PC-3 (cell line): ENCODE results near the gene CAPN10. TPM values are rescaled to one million over a fixed set of nuclear protein-coding genes. Genes with fewer than 3 reads are reported as not detected.

ENCODE experiments used
- ATAC-seq: fragments of 200-7000 bp; cut with Tn5 transposase; 2 replicates; pipeline ENCODE4 v1.9.1; 2020; ENCODE audit warnings: mild to moderate bottlenecking, moderate library complexity
- BruUV-seq: library from RNA; stranded (reverse); fragments of 400-500 nt; replicated peaks from 2 replicates; lab custom pipeline; 2021; lab: Mats Ljungman, UMichigan
- CTCF ChIA-PET: fragments of 300-600 bp; sonication (Branson Sonifier 250); formaldehyde crosslinking; loops from one replicate; lab custom pipeline; 2022; ENCODE audit warnings: antibody characterized with exemption; lab: Charles Lee
- POLR2A ChIA-PET: fragments of 300-600 bp; sonication (Branson Sonifier 250); formaldehyde crosslinking; loops from one replicate; lab custom pipeline; 2022; ENCODE audit warnings: antibody characterized with exemption; ENCODE audit not compliant: unreplicated experiment; lab: Charles Lee
- DNase-seq: peaks from one replicate; pipeline ENCODE4 v3.0.0-alpha.2; 2015
- H2AFZ ChIP-seq: fragments of 300-600 bp; sonication (generic); 2 replicates; pipeline ENCODE4 v1.6.0; 2016; ENCODE audit warnings: antibody characterized with exemption, low read length
- H3F3A ChIP-seq: fragments of 300-600 bp; sonication (generic); one replicate; pipeline ENCODE4 v1.6.0; 2017; ENCODE audit warnings: antibody characterized with exemption, low read length, control low read depth, mild to moderate bottlenecking; ENCODE audit not compliant: unreplicated experiment
- H3K27ac ChIP-seq: fragments of 300-600 bp; sonication (generic); 2 replicates; pipeline ENCODE4 v1.5.1; 2016; ENCODE audit warnings: mild to moderate bottlenecking, low read length
- H3K27me3 ChIP-seq: fragments of 300-600 bp; sonication (generic); 2 replicates; pipeline ENCODE4 v1.6.1; 2016; ENCODE audit warnings: low read length, mixed read lengths
- H3K36me3 ChIP-seq: fragments of 300-600 bp; sonication (generic); 2 replicates; pipeline ENCODE4 v1.6.1; 2016; ENCODE audit warnings: low read depth, mixed run types, low read length, mixed read lengths
- H3K4me1 ChIP-seq: fragments of 300-600 bp; sonication (generic); 2 replicates; pipeline ENCODE4 v1.5.1; 2016; ENCODE audit warnings: low read length; ENCODE audit not compliant: insufficient read depth
- H3K4me2 ChIP-seq: fragments of 300-600 bp; sonication (generic); 2 replicates; pipeline ENCODE4 v1.6.0; 2016; ENCODE audit warnings: low read length
- H3K4me3 ChIP-seq: fragments of 300-600 bp; sonication (generic); 2 replicates; pipeline ENCODE4 v1.5.1; 2016; ENCODE audit warnings: mild to moderate bottlenecking, low read length, mixed read lengths
- H3K79me2 ChIP-seq: fragments of 300-600 bp; sonication (generic); 2 replicates; pipeline ENCODE4 v1.6.1; 2017; ENCODE audit warnings: low read length, mixed read lengths
- H3K9ac ChIP-seq: fragments of 300-600 bp; sonication (generic); 2 replicates; pipeline ENCODE4 v1.6.0; 2016; ENCODE audit warnings: mild to moderate bottlenecking, low read length
- H3K9me2 ChIP-seq: fragments of 300-600 bp; sonication (generic); replicated peaks from 2 replicates; pipeline ENCODE4 v1.6.1; 2016; ENCODE audit warnings: mixed run types, low read length, mixed read lengths
- H3K9me3 ChIP-seq: fragments of 300-600 bp; sonication (generic); 2 replicates; pipeline ENCODE4 v1.6.1; 2016; ENCODE audit warnings: low read length, mixed read lengths
- H4K20me1 ChIP-seq: fragments of 300-600 bp; sonication (generic); 2 replicates; pipeline ENCODE4 v1.6.1; 2016; ENCODE audit warnings: low read length, mixed read lengths
- EZH2 ChIP-seq: fragments of 300-600 bp; sonication (generic); IDR thresholded peaks from one replicate; pipeline ENCODE4 v1.6.1; 2017; ENCODE audit warnings: antibody characterized with exemption, mild to moderate bottlenecking, low read length; ENCODE audit not compliant: unreplicated experiment
- EZH2phosphoT487 ChIP-seq: fragments of 300-600 bp; sonication (generic); IDR thresholded peaks from 2 replicates; pipeline ENCODE4 v1.6.1; 2018; ENCODE audit warnings: mild to moderate bottlenecking, antibody characterized with exemption, low read length, borderline replicate concordance
- intact Hi-C: fragments of 100-400 bp; cut with micrococcal nuclease; formaldehyde crosslinking; loops from 2 replicates; pipeline ENCODE4 v1.9.0; 2023
- total RNA-seq: library from RNA; depleted of rRNA; stranded (reverse); fragments of >200 nt; gene quantifications from 2 replicates; pipeline ENCODE4 v1.2.3, GENCODE V29; 2014
- TF ChIP-seq, protein P1 (sequence below): fragments of 300-600 bp; sonication (generic); conservative IDR thresholded peaks from 2 replicates; pipeline ENCODE4 v1.5.1; 2017; ENCODE audit warnings: antibody characterized with exemption, low read depth, mild to moderate bottlenecking, low read length

The CAPN10 gene
- total RNA-seq, 1 experiment from 2014 or later = 32.2 TPM

DNA sequence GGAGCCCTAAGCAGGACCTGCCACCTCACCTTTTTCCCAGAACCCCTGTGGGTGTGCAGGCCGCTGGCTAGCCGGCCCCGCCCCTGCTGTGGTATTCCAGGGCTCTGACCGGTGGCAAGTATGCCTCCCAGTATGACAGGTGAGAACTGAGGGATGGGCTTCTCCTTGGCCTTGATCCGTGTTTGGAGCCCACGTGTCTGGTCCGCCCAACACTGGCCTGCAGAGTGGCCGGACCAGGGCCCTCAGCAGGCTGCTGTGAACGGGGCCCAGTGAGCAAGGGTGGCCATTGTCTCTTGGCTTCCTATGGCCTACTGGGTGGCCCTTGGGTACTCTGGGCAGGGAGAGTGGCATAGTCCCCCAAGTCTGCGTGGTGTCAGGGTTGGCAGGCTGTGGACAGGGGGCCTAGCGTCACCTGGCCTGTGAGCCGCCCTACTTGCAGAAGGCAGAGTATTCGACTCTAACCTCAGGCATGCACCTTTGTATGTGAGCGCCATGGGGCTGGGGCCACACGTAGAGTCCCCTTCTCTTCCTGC, 16.5 kb upstream of the CAPN10 start:
- no peaks in the 10 kb centered on the region for H3K27me3 ChIP-seq
- H3K4me1 ChIP-seq = peaks cover 37% of the 10 kb centered on the region
- no TSS peak for BruUV-seq
- POLR2A ChIA-PET = no interaction called here
- ATAC-seq = no peak
- intact Hi-C loops = no loop called here
- no peak overlapping the region for H2AFZ ChIP-seq
- CTCF ChIA-PET = no interaction called here
- no peaks in the 10 kb centered on the region for H3K36me3 ChIP-seq
- no peaks in the 10 kb centered on the region for H3K9me3 ChIP-seq
- H3K9me2 ChIP-seq = no peaks in the 10 kb centered on the region
- H3K4me3 ChIP-seq = peak overlapping the region; percentile 78
- H4K20me1 ChIP-seq = no peaks in the 10 kb centered on the region
- no peak overlapping the region for H3K27ac ChIP-seq
- H3F3A ChIP-seq = no peaks in the 10 kb centered on the region
- DNase-seq = no peak
- peaks cover 26% of the 10 kb centered on the region for H3K79me2 ChIP-seq
- TF ChIP-seq EZH2 = no peak
- TF ChIP-seq EZH2phosphoT487 = no peak
- TF ChIP-seq, protein P1, sequence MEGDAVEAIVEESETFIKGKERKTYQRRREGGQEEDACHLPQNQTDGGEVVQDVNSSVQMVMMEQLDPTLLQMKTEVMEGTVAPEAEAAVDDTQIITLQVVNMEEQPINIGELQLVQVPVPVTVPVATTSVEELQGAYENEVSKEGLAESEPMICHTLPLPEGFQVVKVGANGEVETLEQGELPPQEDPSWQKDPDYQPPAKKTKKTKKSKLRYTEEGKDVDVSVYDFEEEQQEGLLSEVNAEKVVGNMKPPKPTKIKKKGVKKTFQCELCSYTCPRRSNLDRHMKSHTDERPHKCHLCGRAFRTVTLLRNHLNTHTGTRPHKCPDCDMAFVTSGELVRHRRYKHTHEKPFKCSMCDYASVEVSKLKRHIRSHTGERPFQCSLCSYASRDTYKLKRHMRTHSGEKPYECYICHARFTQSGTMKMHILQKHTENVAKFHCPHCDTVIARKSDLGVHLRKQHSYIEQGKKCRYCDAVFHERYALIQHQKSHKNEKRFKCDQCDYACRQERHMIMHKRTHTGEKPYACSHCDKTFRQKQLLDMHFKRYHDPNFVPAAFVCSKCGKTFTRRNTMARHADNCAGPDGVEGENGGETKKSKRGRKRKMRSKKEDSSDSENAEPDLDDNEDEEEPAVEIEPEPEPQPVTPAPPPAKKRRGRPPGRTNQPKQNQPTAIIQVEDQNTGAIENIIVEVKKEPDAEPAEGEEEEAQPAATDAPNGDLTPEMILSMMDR = no peak
- no peak overlapping the region for H3K9ac ChIP-seq
- peak overlapping the region; percentile 93 for H3K4me2 ChIP-seq

DNA sequence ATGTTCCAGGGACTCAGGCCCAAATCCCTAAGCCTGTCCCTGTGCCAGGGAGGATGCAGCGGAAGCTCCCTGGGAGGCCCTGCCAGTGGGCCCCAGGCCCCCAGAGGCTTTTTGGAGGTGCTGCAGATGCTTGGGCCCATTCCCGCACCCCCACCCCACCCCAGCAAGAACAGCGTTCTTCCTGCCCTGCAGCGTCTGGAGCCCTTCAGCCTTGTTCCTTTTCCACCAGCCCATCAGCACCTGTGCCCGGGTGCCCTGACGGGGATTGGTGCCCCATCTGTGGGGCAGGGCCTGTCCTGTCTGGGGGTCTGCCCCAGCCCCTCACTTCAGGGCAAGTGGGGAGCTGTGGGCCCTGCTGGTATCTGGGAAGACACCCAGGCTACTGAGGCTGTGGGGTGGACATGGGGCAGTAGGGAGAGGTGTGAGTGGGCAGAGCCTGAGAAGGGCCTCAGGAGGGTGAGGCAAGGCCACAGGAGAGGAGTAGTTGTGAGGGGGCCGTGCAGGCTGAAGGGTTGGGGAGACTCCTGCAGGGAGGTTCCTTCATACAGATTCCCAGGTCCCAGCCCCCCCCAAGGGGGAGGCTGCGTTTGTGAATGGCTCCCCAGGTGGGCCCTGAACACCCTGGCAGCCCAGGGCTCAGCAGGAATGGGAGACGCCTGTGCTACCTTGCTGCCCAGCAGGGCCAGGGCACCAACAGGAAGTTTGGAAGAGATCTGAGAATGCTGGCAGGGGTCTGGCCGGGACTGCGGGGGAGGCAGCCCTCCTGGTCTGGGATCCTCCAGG, 15.8 kb upstream of the CAPN10 start:
- H3K4me3 ChIP-seq = no peak overlapping the region
- no peak overlapping the region for H3K4me2 ChIP-seq
- TF ChIP-seq EZH2 = no peak
- TF ChIP-seq, protein P1 = no peak
- TF ChIP-seq EZH2phosphoT487 = no peak
- ATAC-seq = no peak
- ChIA-PET POLR2A (no interaction called here), CTCF (no interaction called here)
- H3K9ac ChIP-seq = no peak overlapping the region
- H4K20me1 ChIP-seq = no peaks in the 10 kb centered on the region
- no peak for DNase-seq
- no peaks in the 10 kb centered on the region for H3K27me3 ChIP-seq
- H3K4me1 ChIP-seq = peaks cover 31% of the 10 kb centered on the region
- H3K27ac ChIP-seq = no peak overlapping the region
- intact Hi-C loops = no loop called here
- H3F3A ChIP-seq = no peaks in the 10 kb centered on the region
- H2AFZ ChIP-seq = no peak overlapping the region
- H3K36me3 ChIP-seq = no peaks in the 10 kb centered on the region
- no peaks in the 10 kb centered on the region for H3K9me3 ChIP-seq
- peaks cover 26% of the 10 kb centered on the region for H3K79me2 ChIP-seq
- H3K9me2 ChIP-seq = no peaks in the 10 kb centered on the region
- no TSS peak for BruUV-seq

GRCh38 chr2:240571314-240571973, 15.1 kb upstream of the CAPN10 start:
- Histone ChIP-seq H4K20me1 (no peaks in the 10 kb centered on the region), H3K9me3 (no peaks in the 10 kb centered on the region), H3K79me2 (peaks cover 26% of the 10 kb centered on the region), H3K4me1 (peaks cover 25% of the 10 kb centered on the region), H3K27me3 (no peaks in the 10 kb centered on the region), H3K36me3 (no peaks in the 10 kb centered on the region), H3K4me3 (no peak overlapping the region), H3K27ac (no peak overlapping the region), H3K9me2 (no peaks in the 10 kb centered on the region), H2AFZ (no peak overlapping the region), H3K9ac (no peak overlapping the region), H3K4me2 (no peak overlapping the region), H3F3A (no peaks in the 10 kb centered on the region)
- intact Hi-C loops = no loop called here
- DNase-seq = no peak
- no TSS peak for BruUV-seq
- ChIA-PET POLR2A (no interaction called here), CTCF (no interaction called here)
- TF ChIP-seq EZH2phosphoT487 (no peak), EZH2 (no peak)
- TF ChIP-seq, protein P1 = no peak
- no peak for ATAC-seq
